GM19397 (cell line): Measurements from ENCODE around the gene ANO2.
"Not testable (repeated sequence)": the region's sequence is repeated elsewhere in the genome, so short reads cannot be mapped to it uniquely, and the experiment has no call there.

Source experiments
- ATAC-seq: cut with Tn5 transposase; IDR thresholded peaks from one replicate; pipeline ENCODE4 v1.9.1; 2021; ENCODE audit warnings: mild to moderate bottlenecking, moderate library complexity; ENCODE audit not compliant: unreplicated experiment

The ANO2 gene

DNA sequence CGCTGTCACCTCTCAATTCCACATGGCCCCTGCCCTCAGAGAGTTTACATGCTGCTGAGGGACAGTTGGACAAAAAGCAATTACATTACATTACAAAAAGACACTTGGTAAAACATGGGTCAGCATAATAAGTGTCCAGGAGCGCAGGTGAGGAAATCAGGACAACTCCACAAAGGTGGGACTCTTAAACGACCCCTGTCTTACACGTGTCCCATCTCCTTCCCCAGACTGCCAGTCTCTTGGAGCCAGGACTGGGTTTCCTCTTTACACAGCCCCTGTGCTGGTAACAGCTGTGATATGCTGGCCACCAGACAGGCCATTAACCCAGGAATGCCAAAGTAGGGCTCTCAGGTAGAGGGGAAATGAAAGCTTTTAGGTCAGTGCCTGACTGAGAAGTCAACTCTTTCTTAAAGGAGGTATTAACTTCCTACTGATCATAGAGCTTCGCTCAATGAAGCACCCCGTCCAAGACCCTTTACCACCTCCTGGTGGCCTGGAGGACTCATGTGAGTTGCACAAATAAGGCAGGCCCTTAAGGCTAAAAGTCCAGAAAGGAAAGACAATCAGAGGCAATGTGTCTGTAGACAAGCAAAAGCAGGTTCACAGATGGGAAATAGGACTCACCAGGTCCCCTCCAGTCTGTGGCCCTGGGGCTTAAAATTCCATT lies 55.5 kb downstream of the ANO2 start:
- ATAC-seq = no peak

DNA sequence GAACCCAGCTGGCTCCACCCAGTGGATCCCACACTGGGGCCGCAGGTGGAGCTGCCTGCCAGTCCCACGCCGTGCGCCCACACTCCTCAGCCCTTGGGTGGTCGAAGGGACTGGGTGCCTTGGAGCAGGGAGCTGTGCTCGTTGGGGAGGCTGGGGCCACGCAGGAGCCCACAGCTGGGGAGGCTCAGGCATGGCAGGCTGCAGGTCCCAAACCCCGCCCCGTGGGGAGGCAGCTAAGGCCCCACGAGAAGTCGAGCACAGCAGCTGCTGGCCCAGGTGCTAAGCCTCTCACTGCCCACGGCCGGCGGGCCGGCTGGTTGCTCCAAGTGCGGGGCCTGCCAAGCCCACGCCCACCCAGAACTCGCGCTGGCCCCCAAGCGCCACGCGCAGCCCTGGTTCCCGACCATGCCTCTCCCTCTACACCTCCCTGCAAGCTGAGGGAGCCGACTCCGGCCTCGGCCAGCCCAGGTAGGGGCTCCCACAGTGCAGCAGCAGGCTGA lies 56.2 kb downstream of the ANO2 start:
- ATAC-seq = no peak

DNA sequence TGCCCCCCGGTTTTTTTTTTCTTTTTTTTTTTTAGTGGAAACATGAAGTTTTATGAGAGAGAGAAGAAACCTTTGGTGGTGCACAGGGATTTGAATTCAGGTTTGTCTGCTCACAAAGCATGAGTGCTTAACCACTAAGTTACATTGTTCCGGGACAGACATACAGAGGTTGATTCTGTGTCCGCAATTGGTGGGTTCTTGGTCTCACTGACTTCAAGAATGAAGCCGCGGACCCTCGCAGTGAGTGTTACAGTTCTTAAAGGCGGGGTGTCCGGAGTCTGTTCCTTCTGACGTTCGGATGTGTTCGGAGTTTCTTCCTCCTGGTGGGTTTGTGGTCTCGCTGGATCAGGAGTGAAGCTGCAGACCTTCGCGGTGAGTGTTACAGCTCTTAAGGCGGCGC lies 57.2 kb downstream of the ANO2 start:
- ATAC-seq = not testable (repeated sequence)

DNA sequence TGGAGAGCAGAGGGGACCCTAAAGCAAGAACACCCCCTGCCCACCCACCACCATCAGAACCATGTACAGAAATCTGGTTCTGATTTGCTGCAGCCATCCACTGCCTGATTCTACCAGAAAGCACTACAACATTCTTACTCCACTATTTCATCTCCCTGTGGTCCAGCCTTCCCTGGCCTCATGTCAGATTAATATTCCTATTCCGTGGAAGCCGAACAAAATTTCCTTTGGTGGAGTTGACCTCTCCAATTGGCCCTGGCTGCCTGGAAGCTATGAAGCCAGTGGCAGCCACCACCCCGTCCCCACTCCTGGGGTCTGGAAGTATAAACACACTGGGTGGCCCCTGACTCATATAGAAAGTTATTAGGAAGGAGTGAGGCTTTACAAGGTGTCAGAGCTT lies 60.2 kb downstream of the ANO2 start:
- no peak for ATAC-seq

DNA sequence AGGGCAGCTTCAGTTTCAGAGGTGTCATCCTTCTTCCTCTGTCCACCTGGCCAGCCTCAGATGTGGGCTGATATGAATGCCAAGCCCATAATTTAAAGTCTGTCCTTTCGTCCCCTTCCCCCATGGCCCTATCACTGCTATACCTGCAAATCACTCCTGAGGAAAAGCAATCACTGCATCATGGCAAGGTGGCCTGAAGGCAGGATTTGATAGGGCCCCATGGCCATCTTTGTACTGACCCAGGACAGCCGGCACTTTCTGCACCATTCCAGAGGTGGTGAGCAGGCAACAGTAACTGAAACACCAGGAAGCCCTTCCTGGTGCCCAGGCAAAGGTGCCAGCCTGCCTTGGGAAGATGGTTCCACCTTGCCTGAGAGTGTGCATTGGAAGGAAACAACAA lies 60.8 kb downstream of the ANO2 start:
- no peak for ATAC-seq

- no peak for ATAC-seq
Observed at GRCh38 chr12:5882511-5883190, 62.4 kb downstream of the ANO2 start.

DNA sequence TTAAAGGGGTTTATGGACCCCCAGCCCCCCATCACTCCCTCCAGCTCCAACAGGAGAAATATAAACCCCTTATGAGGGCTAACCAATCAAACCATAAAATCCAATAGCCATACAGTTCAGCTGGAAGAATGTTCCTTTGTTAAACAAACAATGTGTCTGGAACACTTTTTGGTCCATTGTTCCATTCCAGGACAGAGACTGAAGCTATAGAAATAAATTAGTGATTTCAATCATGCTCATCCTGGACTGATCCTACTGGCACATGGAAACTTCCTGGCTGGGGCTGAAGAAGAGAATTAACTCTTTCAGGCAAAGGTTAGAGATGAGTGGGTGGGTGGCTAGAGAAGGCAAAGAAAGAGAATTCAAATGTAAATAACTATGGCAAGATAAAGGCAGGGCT lies 63.4 kb downstream of the ANO2 start:
- no peak for ATAC-seq

GRCh38 chr12:5881101-5881606 lies 63.9 kb downstream of the ANO2 start:
- ATAC-seq = no peak

DNA sequence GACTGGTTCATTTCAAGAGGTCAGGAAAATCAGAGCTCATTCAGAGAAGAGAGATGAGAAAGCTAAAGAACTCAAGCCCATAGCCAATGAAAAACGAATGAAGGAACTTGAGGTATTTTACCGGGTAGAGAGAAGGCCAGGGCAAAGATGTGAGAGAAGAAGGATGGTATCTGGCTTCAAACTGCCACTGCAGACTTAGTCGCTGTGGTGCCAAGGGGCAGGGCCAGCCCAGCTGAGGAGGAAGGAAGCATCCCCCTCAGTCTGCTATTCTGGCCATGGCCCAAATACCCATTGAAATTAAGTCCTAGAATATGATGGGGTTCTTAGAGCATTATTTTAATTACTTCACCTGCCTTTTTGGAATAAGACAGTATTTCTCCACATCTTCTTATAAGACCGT lies 69.2 kb downstream of the ANO2 start:
- ATAC-seq = no peak

GRCh38 chr12:5874514-5874913 lies 70.5 kb downstream of the ANO2 start:
- ATAC-seq = no peak

GRCh38 chr12:5873281-5873919 lies 71.7 kb downstream of the ANO2 start:
- ATAC-seq = no peak

GRCh38 chr12:5872745-5873144 lies 72.3 kb downstream of the ANO2 start:
- no peak for ATAC-seq

GRCh38 chr12:5871741-5872140 lies 73.3 kb downstream of the ANO2 start:
- ATAC-seq = no peak

- no peak for ATAC-seq
Observed at GRCh38 chr12:5870183-5870582, 74.9 kb downstream of the ANO2 start.

DNA sequence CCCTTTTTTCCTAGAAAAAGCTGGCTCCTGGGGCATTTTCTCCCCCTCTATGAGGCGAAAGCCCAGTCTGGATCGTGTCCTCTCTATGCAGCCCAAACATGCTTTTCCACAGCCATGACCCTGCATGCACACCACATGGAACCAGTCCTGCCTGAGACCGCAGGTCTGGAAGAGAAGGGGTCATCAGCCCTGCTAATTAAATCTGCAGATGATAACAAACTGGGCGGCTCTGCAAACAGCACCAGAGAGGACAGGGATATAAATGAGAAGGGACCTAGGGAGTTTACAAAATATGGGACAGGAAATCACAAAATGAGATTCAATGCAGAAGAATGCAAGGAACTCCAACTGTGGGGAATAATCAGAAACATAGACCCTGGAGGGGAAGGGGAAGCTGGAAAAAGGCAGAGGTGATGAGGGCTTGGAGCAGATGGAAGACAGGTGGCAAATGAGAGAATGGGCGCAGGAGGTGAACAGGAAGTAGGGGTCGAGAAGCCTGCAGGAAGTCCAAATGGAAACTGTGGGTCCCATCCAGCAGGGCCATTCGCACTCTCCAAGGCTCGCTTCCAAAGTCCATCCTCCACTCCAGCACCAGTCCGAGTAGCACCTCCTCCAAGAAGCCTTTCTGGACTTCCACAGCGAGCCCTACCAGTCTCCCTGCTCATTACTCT lies 76.3 kb downstream of the ANO2 start:
- no peak for ATAC-seq

DNA sequence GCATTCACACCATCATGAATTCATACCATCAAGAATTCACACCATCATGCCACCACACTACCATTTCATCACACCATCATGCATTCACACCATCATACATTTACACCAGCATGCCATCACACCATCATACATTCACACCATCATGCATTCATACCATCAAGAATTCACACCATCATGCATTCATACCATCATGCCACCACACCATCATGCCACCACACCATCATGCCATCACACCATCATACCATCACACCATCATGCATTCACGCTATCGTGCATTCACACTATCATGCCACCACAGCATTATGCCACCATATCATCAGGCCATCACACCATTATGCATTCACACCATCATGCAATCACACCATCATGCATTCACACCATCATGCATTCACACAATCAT lies 79.7 kb downstream of the ANO2 start:
- no peak for ATAC-seq

DNA sequence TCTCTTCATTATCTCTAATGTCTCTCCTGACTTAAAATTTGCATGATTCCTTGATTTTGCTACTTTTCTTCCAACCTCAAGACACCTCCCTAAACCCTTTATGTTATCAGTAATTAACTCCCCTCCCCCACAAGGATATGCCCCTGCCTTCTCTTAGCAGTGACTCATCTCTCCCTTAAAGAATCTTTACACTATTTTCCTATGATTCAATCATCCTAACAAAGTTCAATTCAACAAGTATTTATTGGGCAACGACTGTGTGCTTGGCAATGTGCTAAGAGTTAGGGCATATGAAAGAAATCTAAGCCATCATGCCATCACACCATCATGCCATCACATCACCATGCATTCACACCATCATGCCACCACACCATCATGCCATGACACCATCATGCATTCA lies 80.1 kb downstream of the ANO2 start:
- ATAC-seq = no peak

DNA sequence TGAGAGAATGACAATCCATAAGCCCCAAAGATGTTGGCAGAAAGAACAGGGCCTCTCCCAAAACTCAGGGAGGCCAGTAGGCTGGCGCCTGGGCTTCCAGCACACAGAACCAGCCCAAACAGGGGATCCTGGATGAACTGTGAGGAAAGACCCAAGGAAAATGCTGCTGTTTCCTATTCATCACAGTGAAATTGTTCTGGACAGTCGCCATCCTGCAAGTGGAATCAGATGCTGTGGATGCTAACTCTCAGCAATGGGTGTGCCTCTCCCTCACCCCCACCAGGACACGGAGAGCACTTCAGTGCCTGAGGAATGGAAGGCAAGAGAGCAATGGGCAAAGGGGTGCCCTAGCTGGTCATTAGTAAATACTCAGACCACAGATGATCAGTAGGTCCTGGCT lies 80.8 kb downstream of the ANO2 start:
- ATAC-seq = no peak

- ATAC-seq = no peak
Observed at GRCh38 chr12:5861416-5861815, 83.6 kb downstream of the ANO2 start.

DNA sequence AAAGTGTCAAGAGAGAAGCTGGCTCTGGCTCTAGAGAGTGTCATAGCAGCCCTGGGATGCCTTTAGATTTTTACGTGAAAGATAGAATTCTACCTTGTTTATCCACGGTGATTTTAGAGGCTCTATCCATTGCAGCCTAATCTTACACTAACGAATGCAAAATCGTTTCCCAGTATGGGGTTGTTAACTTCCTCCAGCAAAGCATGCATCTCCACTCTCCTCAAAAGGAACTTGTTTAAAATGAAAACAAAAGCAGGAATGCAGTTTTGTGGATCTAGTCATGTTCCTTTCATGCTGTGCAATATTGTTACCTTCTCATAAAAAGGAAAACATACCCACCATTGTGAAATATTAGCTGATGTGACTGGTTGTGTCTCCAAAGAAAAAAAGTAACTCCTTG lies 88.4 kb downstream of the ANO2 start:
- no peak for ATAC-seq

GRCh38 chr12:5846950-5847349 lies 98.1 kb downstream of the ANO2 start:
- no peak for ATAC-seq
